ENCODE measurements around the gene TACO1. TPM values are rescaled to one million over a fixed set of nuclear protein-coding genes. Genes with fewer than 3 reads are reported as not detected.

Gene TACO1
- total RNA-seq, 1 donor from 2014 or later: 19.5 TPM

- Mint-ChIP-seq H3K4me1 (ENCODE audit: low read depth, unreplicated experiment) (peaks cover 17% of the 10 kb centered on the region), H3K27ac (ENCODE audit: unreplicated experiment) (no peak overlapping the region)
- no peak overlapping the region for H3K4me3 ChIP-seq (ENCODE audit: insufficient read depth, low read depth, low read length)
Measured at GRCh38 chr17:63555500-63556156, 45.1 kb upstream of the TACO1 start.

GRCh38 chr17:63557416-63557815 lies 43.3 kb upstream of the TACO1 start:
- H3K36me3 Mint-ChIP-seq (ENCODE audit: low read depth, unreplicated experiment): no peaks in the 10 kb centered on the region
- no peak overlapping the region for H3K27ac Mint-ChIP-seq (ENCODE audit: unreplicated experiment)
- Histone ChIP-seq H4K20me1 (ENCODE audit: insufficient read depth, low read length) (peaks cover 94% of the 10 kb centered on the region), H3K27me3 (ENCODE audit: insufficient read depth, low read length) (no peaks in the 10 kb centered on the region), H3K27ac (ENCODE audit: low read depth, low read length) (no peak overlapping the region), H3K4me2 (ENCODE audit: low read length) (no peak overlapping the region), H3K36me3 (ENCODE audit: insufficient read depth, low read length) (peaks cover 4% of the 10 kb centered on the region), H3K79me2 (ENCODE audit: insufficient read depth, low read length) (peaks cover 95% of the 10 kb centered on the region), H3K4me3 (ENCODE audit: insufficient read depth, low read depth, low read length) (no peak overlapping the region), H3K9me3 (ENCODE audit: insufficient read depth, low read depth, low read length) (no peaks in the 10 kb centered on the region), H2AFZ (ENCODE audit: low read depth, low read length) (no peak overlapping the region), H3K4me1 (ENCODE audit: insufficient read depth, low read length) (peaks cover 3% of the 10 kb centered on the region), H3K9ac (ENCODE audit: low read length) (no peak overlapping the region)
- H3K4me3 Mint-ChIP-seq (ENCODE audit: unreplicated experiment): no peak overlapping the region
- H3K4me1 Mint-ChIP-seq (ENCODE audit: low read depth, unreplicated experiment): peaks cover 10% of the 10 kb centered on the region
- H3K9me3 Mint-ChIP-seq (ENCODE audit: unreplicated experiment): no peaks in the 10 kb centered on the region
- TF ChIP-seq CTCF (IDR thresholded peaks at IDR 0.05; ENCODE audit: insufficient read depth, low read depth, low read length): no peak
- TF ChIP-seq EZH2 (IDR thresholded peaks at IDR 0.05; ENCODE audit: insufficient read depth, low read length): no peak
- DNase-seq (ENCODE audit: low read depth) (no peak), FAIRE-seq (no peak)
- no peaks in the 10 kb centered on the region for H3K27me3 Mint-ChIP-seq (ENCODE audit: low read depth, unreplicated experiment)

More at GRCh38 chr17:63555500-63556156, 45.1 kb upstream of the TACO1 start:
- H3K9me3 ChIP-seq (ENCODE audit: insufficient read depth, low read depth, low read length): no peaks in the 10 kb centered on the region
- Mint-ChIP-seq H3K4me3 (ENCODE audit: unreplicated experiment) (no peak overlapping the region), H3K9me3 (ENCODE audit: unreplicated experiment) (no peaks in the 10 kb centered on the region), H3K27me3 (ENCODE audit: low read depth, unreplicated experiment) (no peaks in the 10 kb centered on the region), H3K36me3 (ENCODE audit: low read depth, unreplicated experiment) (no peaks in the 10 kb centered on the region)
- peaks cover 95% of the 10 kb centered on the region for H3K79me2 ChIP-seq (ENCODE audit: insufficient read depth, low read length)
- peaks cover 4% of the 10 kb centered on the region for H3K36me3 ChIP-seq (ENCODE audit: insufficient read depth, low read length)
- peaks cover 90% of the 10 kb centered on the region for H4K20me1 ChIP-seq (ENCODE audit: insufficient read depth, low read length)
- no peaks in the 10 kb centered on the region for H3K27me3 ChIP-seq (ENCODE audit: insufficient read depth, low read length)
- H3K27ac ChIP-seq (ENCODE audit: low read depth, low read length): no peak overlapping the region
- no peak overlapping the region for H3K9ac ChIP-seq (ENCODE audit: low read length)
- H3K4me1 ChIP-seq (ENCODE audit: insufficient read depth, low read length): peaks cover 8% of the 10 kb centered on the region
- H2AFZ ChIP-seq (ENCODE audit: low read depth, low read length): no peak overlapping the region
- no peak for DNase-seq (ENCODE audit: low read depth)
- no peak for FAIRE-seq
- no peak for TF ChIP-seq CTCF (IDR thresholded peaks at IDR 0.05; ENCODE audit: insufficient read depth, low read depth, low read length)
- TF ChIP-seq EZH2 (IDR thresholded peaks at IDR 0.05; ENCODE audit: insufficient read depth, low read length): no peak
- no peak overlapping the region for H3K4me2 ChIP-seq (ENCODE audit: low read length)

GRCh38 chr17:63558441-63558840 lies 42.3 kb upstream of the TACO1 start:
- Histone ChIP-seq H3K36me3 (ENCODE audit: insufficient read depth, low read length) (peaks cover 4% of the 10 kb centered on the region), H3K9ac (ENCODE audit: low read length) (no peak overlapping the region), H2AFZ (ENCODE audit: low read depth, low read length) (no peak overlapping the region), H3K9me3 (ENCODE audit: insufficient read depth, low read depth, low read length) (no peaks in the 10 kb centered on the region), H3K79me2 (ENCODE audit: insufficient read depth, low read length) (peaks cover 93% of the 10 kb centered on the region), H3K27me3 (ENCODE audit: insufficient read depth, low read length) (no peaks in the 10 kb centered on the region), H3K27ac (ENCODE audit: low read depth, low read length) (no peak overlapping the region), H4K20me1 (ENCODE audit: insufficient read depth, low read length) (peaks cover 92% of the 10 kb centered on the region), H3K4me1 (ENCODE audit: insufficient read depth, low read length) (no peaks in the 10 kb centered on the region), H3K4me3 (ENCODE audit: insufficient read depth, low read depth, low read length) (no peak overlapping the region), H3K4me2 (ENCODE audit: low read length) (no peak overlapping the region)
- Mint-ChIP-seq H3K4me1 (ENCODE audit: low read depth, unreplicated experiment) (peaks cover 2% of the 10 kb centered on the region), H3K27ac (ENCODE audit: unreplicated experiment) (no peak overlapping the region), H3K4me3 (ENCODE audit: unreplicated experiment) (no peak overlapping the region), H3K36me3 (ENCODE audit: low read depth, unreplicated experiment) (no peaks in the 10 kb centered on the region), H3K27me3 (ENCODE audit: low read depth, unreplicated experiment) (no peaks in the 10 kb centered on the region), H3K9me3 (ENCODE audit: unreplicated experiment) (no peaks in the 10 kb centered on the region)
- no peak for DNase-seq (ENCODE audit: low read depth)
- TF ChIP-seq EZH2 (IDR thresholded peaks at IDR 0.05; ENCODE audit: insufficient read depth, low read length) (no peak), CTCF (IDR thresholded peaks at IDR 0.05; ENCODE audit: insufficient read depth, low read depth, low read length) (no peak)
- FAIRE-seq: no peak

Data from astrocyte (in vitro differentiated cells and primary cell).